ENCODE data around the gene DCDC1. TPM values are rescaled to one million over a fixed set of nuclear protein-coding genes. Genes with fewer than 3 reads are reported as not detected.

Gene DCDC1
- polyA plus RNA-seq, 2 of the 4 experiments (the other 2 are of a cell fraction): 2.8 to 9.5 TPM

DNA sequence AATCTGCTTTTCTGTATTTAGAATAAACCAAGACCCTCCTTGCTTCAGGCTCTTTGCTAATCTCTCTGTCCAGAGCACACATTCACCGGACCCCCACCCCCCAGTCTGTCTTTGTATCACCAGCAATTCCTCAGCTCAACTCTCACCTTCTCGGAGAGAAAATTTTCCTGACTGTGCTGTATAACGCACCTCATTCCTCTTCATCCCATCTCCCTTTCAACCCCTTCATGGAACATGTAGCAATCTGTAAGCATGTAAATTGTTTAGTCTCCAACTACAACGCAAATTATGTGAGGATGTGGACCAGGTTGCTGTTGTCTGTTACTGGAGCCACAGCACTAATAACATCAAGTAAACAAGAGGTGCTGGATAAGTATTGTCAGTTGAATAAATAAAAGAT, 349.8 kb downstream of the DCDC1 start:
- no peak for DNase-seq (ENCODE audit: low read depth in 1 of 2, low spot score in 1 of 2)
- no peak for FAIRE-seq
- TF ChIP-seq MAFK (IDR thresholded peaks at IDR 0.05; ENCODE audit: partially characterized antibody) (no peak), KDM5A (IDR thresholded peaks at IDR 0.05) (no peak), RCOR1 (IDR thresholded peaks at IDR 0.05; ENCODE audit: low read depth, low read length) (no peak), ZNF302 (CRISPR knock-in tag; IDR thresholded peaks at IDR 0.05) (no peak), RAD21 (conservative IDR thresholded peaks at IDR 0.05 in 1 of 2, IDR thresholded peaks at IDR 0.05 in 1 of 2) (no peak), JUNB (IDR thresholded peaks at IDR 0.05) (no peak), SMC3 (IDR thresholded peaks at IDR 0.05) (no peak), ELK1 (IDR thresholded peaks at IDR 0.05; ENCODE audit: low read depth, low read length) (no peak), SREBF2 (IDR thresholded peaks at IDR 0.05) (no peak), PBX3 (IDR thresholded peaks at IDR 0.05) (no peak), FOSL2 (IDR thresholded peaks at IDR 0.05) (no peak), FOSL2 (CRISPR knock-in tag; IDR thresholded peaks at IDR 0.05) (no peak), EHF (CRISPR knock-in tag; IDR thresholded peaks at IDR 0.05) (no peak), HEYL (CRISPR knock-in tag; IDR thresholded peaks at IDR 0.05) (no peak), PHF8 (IDR thresholded peaks at IDR 0.05; ENCODE audit: borderline replicate concordance, low read depth) (no peak), HOXA7 (CRISPR knock-in tag; IDR thresholded peaks at IDR 0.05) (no peak)
- TF ChIP-seq, protein P1, sequence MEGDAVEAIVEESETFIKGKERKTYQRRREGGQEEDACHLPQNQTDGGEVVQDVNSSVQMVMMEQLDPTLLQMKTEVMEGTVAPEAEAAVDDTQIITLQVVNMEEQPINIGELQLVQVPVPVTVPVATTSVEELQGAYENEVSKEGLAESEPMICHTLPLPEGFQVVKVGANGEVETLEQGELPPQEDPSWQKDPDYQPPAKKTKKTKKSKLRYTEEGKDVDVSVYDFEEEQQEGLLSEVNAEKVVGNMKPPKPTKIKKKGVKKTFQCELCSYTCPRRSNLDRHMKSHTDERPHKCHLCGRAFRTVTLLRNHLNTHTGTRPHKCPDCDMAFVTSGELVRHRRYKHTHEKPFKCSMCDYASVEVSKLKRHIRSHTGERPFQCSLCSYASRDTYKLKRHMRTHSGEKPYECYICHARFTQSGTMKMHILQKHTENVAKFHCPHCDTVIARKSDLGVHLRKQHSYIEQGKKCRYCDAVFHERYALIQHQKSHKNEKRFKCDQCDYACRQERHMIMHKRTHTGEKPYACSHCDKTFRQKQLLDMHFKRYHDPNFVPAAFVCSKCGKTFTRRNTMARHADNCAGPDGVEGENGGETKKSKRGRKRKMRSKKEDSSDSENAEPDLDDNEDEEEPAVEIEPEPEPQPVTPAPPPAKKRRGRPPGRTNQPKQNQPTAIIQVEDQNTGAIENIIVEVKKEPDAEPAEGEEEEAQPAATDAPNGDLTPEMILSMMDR (IDR thresholded peaks at IDR 0.05): no peak
- TF ChIP-seq, protein P2, sequence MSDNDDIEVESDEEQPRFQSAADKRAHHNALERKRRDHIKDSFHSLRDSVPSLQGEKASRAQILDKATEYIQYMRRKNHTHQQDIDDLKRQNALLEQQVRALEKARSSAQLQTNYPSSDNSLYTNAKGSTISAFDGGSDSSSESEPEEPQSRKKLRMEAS (IDR thresholded peaks at IDR 0.05): no peak
- TF ChIP-seq, protein P3, sequence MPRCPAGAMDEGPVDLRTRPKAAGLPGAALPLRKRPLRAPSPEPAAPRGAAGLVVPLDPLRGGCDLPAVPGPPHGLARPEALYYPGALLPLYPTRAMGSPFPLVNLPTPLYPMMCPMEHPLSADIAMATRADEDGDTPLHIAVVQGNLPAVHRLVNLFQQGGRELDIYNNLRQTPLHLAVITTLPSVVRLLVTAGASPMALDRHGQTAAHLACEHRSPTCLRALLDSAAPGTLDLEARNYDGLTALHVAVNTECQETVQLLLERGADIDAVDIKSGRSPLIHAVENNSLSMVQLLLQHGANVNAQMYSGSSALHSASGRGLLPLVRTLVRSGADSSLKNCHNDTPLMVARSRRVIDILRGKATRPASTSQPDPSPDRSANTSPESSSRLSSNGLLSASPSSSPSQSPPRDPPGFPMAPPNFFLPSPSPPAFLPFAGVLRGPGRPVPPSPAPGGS (IDR thresholded peaks at IDR 0.05): no peak
- H3K4me3 ChIP-seq: no peak overlapping the region
- POLR2A ChIA-PET: no interaction called here
- no peak overlapping the region for H3K4me2 ChIP-seq
- no peak for ATAC-seq
- no peaks in the 10 kb centered on the region for H3K9me3 ChIP-seq
- H3K4me1 ChIP-seq: no peaks in the 10 kb centered on the region
- CTCF ChIA-PET: no interaction called here
- 76% methylated on average over 4 of the region's 4 CpGs for WGBS (ENCODE audit: missing lambda C conversion rate)
- no peak overlapping the region for H3K27ac ChIP-seq

- 79% methylated on average over 1 of the region's 1 CpG for WGBS (ENCODE audit: missing lambda C conversion rate)
- H3K4me2 ChIP-seq: no peak overlapping the region
- no peak overlapping the region for H3K4me3 ChIP-seq
- H3K4me1 ChIP-seq: no peaks in the 10 kb centered on the region
- ChIA-PET POLR2A (no interaction called here), CTCF (no interaction called here)
- DNase-seq (ENCODE audit: low read depth in 1 of 2, low spot score in 1 of 2) (no peak), FAIRE-seq (no peak), ATAC-seq (no peak)
- H3K9me3 ChIP-seq: no peaks in the 10 kb centered on the region
- H3K27ac ChIP-seq: no peak overlapping the region
- TF ChIP-seq PBX3 (IDR thresholded peaks at IDR 0.05): no peak
- TF ChIP-seq BHLHE40 (IDR thresholded peaks at IDR 0.05; ENCODE audit: low read depth, low read length): no peak
- TF ChIP-seq MAFK (IDR thresholded peaks at IDR 0.05; ENCODE audit: partially characterized antibody): no peak
- TF ChIP-seq JUN (IDR thresholded peaks at IDR 0.05): no peak
- TF ChIP-seq ESRRA (IDR thresholded peaks at IDR 0.05; ENCODE audit: borderline replicate concordance, low read length): no peak
- TF ChIP-seq, protein P1 (IDR thresholded peaks at IDR 0.05): no peak
- no peak for TF ChIP-seq HOXA7 (CRISPR knock-in tag; IDR thresholded peaks at IDR 0.05)
- no peak for TF ChIP-seq ZSCAN20 (CRISPR knock-in tag; IDR thresholded peaks at IDR 0.05)
- TF ChIP-seq ELK1 (IDR thresholded peaks at IDR 0.05; ENCODE audit: low read depth, low read length): no peak
- TF ChIP-seq, protein P4, sequence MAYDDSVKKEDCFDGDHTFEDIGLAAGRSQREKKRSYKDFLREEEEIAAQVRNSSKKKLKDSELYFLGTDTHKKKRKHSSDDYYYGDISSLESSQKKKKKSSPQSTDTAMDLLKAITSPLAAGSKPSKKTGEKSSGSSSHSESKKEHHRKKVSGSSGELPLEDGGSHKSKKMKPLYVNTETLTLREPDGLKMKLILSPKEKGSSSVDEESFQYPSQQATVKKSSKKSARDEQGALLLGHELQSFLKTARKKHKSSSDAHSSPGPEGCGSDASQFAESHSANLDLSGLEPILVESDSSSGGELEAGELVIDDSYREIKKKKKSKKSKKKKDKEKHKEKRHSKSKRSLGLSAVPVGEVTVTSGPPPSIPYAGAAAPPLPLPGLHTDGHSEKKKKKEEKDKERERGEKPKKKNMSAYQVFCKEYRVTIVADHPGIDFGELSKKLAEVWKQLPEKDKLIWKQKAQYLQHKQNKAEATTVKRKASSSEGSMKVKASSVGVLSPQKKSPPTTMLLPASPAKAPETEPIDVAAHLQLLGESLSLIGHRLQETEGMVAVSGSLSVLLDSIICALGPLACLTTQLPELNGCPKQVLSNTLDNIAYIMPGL (CRISPR knock-in tag; IDR thresholded peaks at IDR 0.05; ENCODE audit: borderline replicate concordance): no peak
- no peak for TF ChIP-seq POLR2AphosphoS2 (conservative IDR thresholded peaks at IDR 0.05; ENCODE audit: low read length)
- TF ChIP-seq FOSL2 (IDR thresholded peaks at IDR 0.05): no peak
- no peak for TF ChIP-seq FOSL2 (CRISPR knock-in tag; IDR thresholded peaks at IDR 0.05)
Observed at GRCh38 chr11:31005202-31005601, 364.3 kb downstream of the DCDC1 start.

Measured in A549 (cell line).